ENCODE measurements around the gene PIGU.

- TF ChIP-seq, protein P1, sequence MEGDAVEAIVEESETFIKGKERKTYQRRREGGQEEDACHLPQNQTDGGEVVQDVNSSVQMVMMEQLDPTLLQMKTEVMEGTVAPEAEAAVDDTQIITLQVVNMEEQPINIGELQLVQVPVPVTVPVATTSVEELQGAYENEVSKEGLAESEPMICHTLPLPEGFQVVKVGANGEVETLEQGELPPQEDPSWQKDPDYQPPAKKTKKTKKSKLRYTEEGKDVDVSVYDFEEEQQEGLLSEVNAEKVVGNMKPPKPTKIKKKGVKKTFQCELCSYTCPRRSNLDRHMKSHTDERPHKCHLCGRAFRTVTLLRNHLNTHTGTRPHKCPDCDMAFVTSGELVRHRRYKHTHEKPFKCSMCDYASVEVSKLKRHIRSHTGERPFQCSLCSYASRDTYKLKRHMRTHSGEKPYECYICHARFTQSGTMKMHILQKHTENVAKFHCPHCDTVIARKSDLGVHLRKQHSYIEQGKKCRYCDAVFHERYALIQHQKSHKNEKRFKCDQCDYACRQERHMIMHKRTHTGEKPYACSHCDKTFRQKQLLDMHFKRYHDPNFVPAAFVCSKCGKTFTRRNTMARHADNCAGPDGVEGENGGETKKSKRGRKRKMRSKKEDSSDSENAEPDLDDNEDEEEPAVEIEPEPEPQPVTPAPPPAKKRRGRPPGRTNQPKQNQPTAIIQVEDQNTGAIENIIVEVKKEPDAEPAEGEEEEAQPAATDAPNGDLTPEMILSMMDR (IDR thresholded peaks at IDR 0.05): no peak
- no peak for TF ChIP-seq ZFX (IDR thresholded peaks at IDR 0.05; ENCODE audit: borderline replicate concordance)
Observed at GRCh38 chr20:34582911-34583310, 94.0 kb downstream of the PIGU start.
